Upper lobe of right lung (tissue), 1 donor: ENCODE data around the gene NPR2. TPM values are rescaled to one million over a fixed set of nuclear protein-coding genes. Genes with fewer than 3 reads are reported as not detected.

ENCODE experiments used
- ATAC-seq: fragments of 200-7000 bp; cut with Tn5 transposase; one replicate; pipeline ENCODE4 v1.9.1; 2020; ENCODE audit warnings: mild to moderate bottlenecking, moderate library complexity
- DNase-seq: peaks from one replicate; pipeline ENCODE4 v3.0.0-alpha.2; 2020
- H3K27ac ChIP-seq: fragments of 200-600 bp; one replicate; pipeline ENCODE4 v1.8.0; 2022
- H3K27me3 ChIP-seq: fragments of 200-600 bp; one replicate; pipeline ENCODE4 v1.8.0; 2022; ENCODE audit warnings: mild to moderate bottlenecking
- H3K36me3 ChIP-seq: fragments of 200-600 bp; one replicate; pipeline ENCODE4 v1.8.0; 2022
- H3K4me1 ChIP-seq: fragments of 200-600 bp; one replicate; pipeline ENCODE4 v1.8.0; 2022
- H3K4me3 ChIP-seq: fragments of 200-600 bp; one replicate; pipeline ENCODE4 v1.8.0; 2022; ENCODE audit warnings: mild to moderate bottlenecking
- H3K9me3 ChIP-seq: fragments of 200-600 bp; one replicate; pipeline ENCODE4 v1.8.0; 2022
- CTCF ChIP-seq: fragments of 200-600 bp; IDR thresholded peaks from one replicate; pipeline ENCODE4 v1.8.0; 2022; ENCODE audit warnings: antibody characterized with exemption
- intact Hi-C: fragments of 100-400 bp; cut with DNase I; formaldehyde crosslinking; loops from one replicate; pipeline ENCODE4 v1.11.0; 2022
- total RNA-seq: library from RNA; stranded (reverse); fragmentation: NEBNext Ultra II Directional; extraction: Animal tissue kit (Norgen Biotek cat#: 25700); gene quantifications from one replicate; pipeline ENCODE4 v1.2.1, GENCODE V29; 2021
- donor health status: DM: no; HTN: yes; CAD: no; lungs with severe emphysema.

Gene NPR2
- total RNA-seq, 1 donor from 2014 or later: 21.7 TPM

- no peak for DNase-seq
- peaks cover 53% of the 10 kb centered on the region for H3K36me3 ChIP-seq
- intact Hi-C loops: no loop called here
- no peak for ATAC-seq
- no peaks in the 10 kb centered on the region for H3K27me3 ChIP-seq
- no peaks in the 10 kb centered on the region for H3K9me3 ChIP-seq
- peak overlapping the region; percentile 98 for H3K4me3 ChIP-seq
- TF ChIP-seq CTCF: no peak
- peaks cover 42% of the 10 kb centered on the region for H3K4me1 ChIP-seq
- no peak overlapping the region for H3K27ac ChIP-seq
These were observed 44.8 kb upstream of the NPR2 start for GRCh38 chr9:35746583-35746982.

GRCh38 chr9:35748242-35748857, 43.0 kb upstream of the NPR2 start:
- H3K36me3 ChIP-seq: peaks cover 53% of the 10 kb centered on the region
- ATAC-seq: no peak
- peak overlapping the region; percentile 91 for H3K27ac ChIP-seq
- DNase-seq: no peak
- H3K4me1 ChIP-seq: peaks cover 42% of the 10 kb centered on the region
- H3K4me3 ChIP-seq: peak overlapping the region; percentile 98
- intact Hi-C loops: no loop called here
- TF ChIP-seq CTCF: no peak
- H3K9me3 ChIP-seq: no peaks in the 10 kb centered on the region
- H3K27me3 ChIP-seq: no peaks in the 10 kb centered on the region

- intact Hi-C loops: no loop called here
- Histone ChIP-seq H3K27ac (peak within 1 kb of the TSS; percentile 91), H3K9me3 (no peaks in the 10 kb centered on the region), H3K36me3 (peaks cover 50% of the 10 kb centered on the region), H3K4me1 (peaks cover 42% of the 10 kb centered on the region), H3K27me3 (no peaks in the 10 kb centered on the region), H3K4me3 (peak within 1 kb of the TSS; percentile 98)
- peak; percentile 94 for DNase-seq
- TF ChIP-seq CTCF: no peak
- peak; percentile 95 for ATAC-seq
These were observed 42.4 kb upstream of the NPR2 start, which contains the start of the genes GBA2 and RGP1 for GRCh38 chr9:35748858-35749514. TSS of gene GBA2 (minus strand) at chr9:35749228. CDS start at chr9:35748704, 524 bp downstream. TSS of gene RGP1 (plus strand) at chr9:35749287. CDS start at chr9:35749756, 469 bp downstream.

GRCh38 chr9:35749515-35750255, 41.7 kb upstream of the NPR2 start:
- no peaks in the 10 kb centered on the region for H3K27me3 ChIP-seq
- H3K9me3 ChIP-seq: no peaks in the 10 kb centered on the region
- peak overlapping the region; percentile 91 for H3K27ac ChIP-seq
- intact Hi-C loops: no loop called here
- DNase-seq: peak; percentile 78
- no peak for TF ChIP-seq CTCF
- peak; percentile 57 for ATAC-seq
- H3K36me3 ChIP-seq: peaks cover 43% of the 10 kb centered on the region
- peaks cover 42% of the 10 kb centered on the region for H3K4me1 ChIP-seq
- H3K4me3 ChIP-seq: peak overlapping the region; percentile 98

- Histone ChIP-seq H3K4me3 (peak overlapping the region; percentile 98), H3K27ac (peak overlapping the region; percentile 91), H3K27me3 (no peaks in the 10 kb centered on the region), H3K36me3 (peaks cover 38% of the 10 kb centered on the region), H3K9me3 (no peaks in the 10 kb centered on the region), H3K4me1 (peaks cover 38% of the 10 kb centered on the region)
- DNase-seq (no peak), ATAC-seq (no peak)
- intact Hi-C loops: no loop called here
- no peak for TF ChIP-seq CTCF
These were observed 41.2 kb upstream of the NPR2 start for GRCh38 chr9:35750256-35750531.
